Progenitor cell of endocrine pancreas (in vitro differentiated cells): ENCODE measurements around the gene DACH2. TPM values are rescaled to one million over a fixed set of nuclear protein-coding genes. Genes with fewer than 3 reads are reported as not detected.
A peak's percentile ranks its signal among the peaks of the same experiment; 100 is the strongest.

Experiments
- DNase-seq: peaks from one replicate; pipeline ENCODE4 v3.0.0; 2021; ENCODE audit warnings: low spot score; ENCODE audit not compliant: unreplicated experiment
- H3K27ac Mint-ChIP-seq: 2 replicates; pipeline ENCODE4 v1.8.0; 2021; ENCODE audit warnings: mild to moderate bottlenecking, moderate library complexity, mixed read lengths
- H3K27me3 Mint-ChIP-seq: 2 replicates; pipeline ENCODE4 v1.8.0; 2021; ENCODE audit warnings: mixed read lengths
- H3K36me3 Mint-ChIP-seq: 2 replicates; pipeline ENCODE4 v1.8.0; 2022; ENCODE audit warnings: mixed read lengths; ENCODE audit not compliant: insufficient read depth
- H3K4me1 Mint-ChIP-seq: 2 replicates; pipeline ENCODE4 v1.8.0; 2021; ENCODE audit warnings: low read depth, mixed read lengths
- H3K4me3 Mint-ChIP-seq: 2 replicates; pipeline ENCODE4 v1.8.0; 2021; ENCODE audit warnings: low read depth, mild to moderate bottlenecking, moderate library complexity, mixed read lengths
- H3K9me3 Mint-ChIP-seq: 2 replicates; pipeline ENCODE4 v1.8.0; 2021; ENCODE audit warnings: low read depth, mixed read lengths
- CTCF ChIP-seq: fragments of 200-600 bp; sonication (generic); IDR thresholded peaks from one replicate; pipeline ENCODE4 v1.5.0; 2021; ENCODE audit warnings: antibody characterized with exemption, mild to moderate bottlenecking; ENCODE audit not compliant: unreplicated experiment
- total RNA-seq: library from RNA; stranded (reverse); gene quantifications from 2 replicates; pipeline ENCODE4 v1.2.1, GENCODE V29; 2021

Gene DACH2
- total RNA-seq, 1 donor from 2014 or later = 1.5 TPM

DNA sequence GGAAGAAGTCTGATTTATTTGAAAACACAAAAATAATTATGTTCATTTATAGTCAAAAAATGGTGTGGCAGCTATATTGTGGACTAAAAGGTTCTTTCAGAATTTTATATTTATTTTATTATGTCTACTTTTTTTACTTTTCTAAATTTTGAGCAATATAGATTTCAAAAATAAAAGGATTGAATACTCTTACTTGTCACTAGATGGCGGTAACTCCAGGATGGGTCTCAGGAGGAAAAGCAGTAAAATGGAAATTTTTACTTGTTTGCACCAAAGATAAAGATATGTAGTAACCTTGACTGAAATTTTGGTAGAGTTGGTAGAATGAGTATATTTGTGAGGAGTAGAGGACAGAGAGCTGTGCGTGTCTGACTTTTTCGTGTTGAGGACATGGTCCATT lies 14.5 kb upstream of the DACH2 start:
- Mint-ChIP-seq H3K27me3 (no peaks in the 10 kb centered on the region), H3K4me1 (no peaks in the 10 kb centered on the region), H3K27ac (no peak overlapping the region), H3K9me3 (no peaks in the 10 kb centered on the region), H3K4me3 (no peak overlapping the region), H3K36me3 (no peaks in the 10 kb centered on the region)
- DNase-seq = no peak
- TF ChIP-seq CTCF = peak; percentile 70

- H3K4me1 Mint-ChIP-seq = no peaks in the 10 kb centered on the region
- no peaks in the 10 kb centered on the region for H3K27me3 Mint-ChIP-seq
- H3K4me3 Mint-ChIP-seq = no peak overlapping the region
- H3K36me3 Mint-ChIP-seq = no peaks in the 10 kb centered on the region
- TF ChIP-seq CTCF = no peak
- H3K27ac Mint-ChIP-seq = no peak overlapping the region
- no peak for DNase-seq
- no peaks in the 10 kb centered on the region for H3K9me3 Mint-ChIP-seq
Observed at GRCh38 chrX:86137071-86137470, 11.2 kb upstream of the DACH2 start.

DNA sequence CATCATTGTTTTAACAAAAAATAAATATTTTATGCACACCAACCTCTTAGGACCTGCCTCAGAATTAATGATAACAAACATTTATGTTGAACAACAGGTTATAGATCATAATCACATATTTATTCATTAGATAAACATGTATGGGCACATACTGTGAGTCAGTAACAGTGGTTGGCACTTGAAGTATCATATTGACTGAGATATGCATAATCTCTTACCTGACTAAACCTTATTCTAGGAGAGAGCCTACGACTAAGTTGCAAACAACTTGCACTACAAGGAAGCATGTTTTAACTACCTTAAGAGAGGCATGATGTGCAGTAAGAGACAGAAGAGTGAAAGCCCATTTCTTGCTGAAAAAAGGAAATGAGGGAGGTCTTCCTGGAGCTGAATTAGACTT lies 6.5 kb upstream of the DACH2 start:
- TF ChIP-seq CTCF = no peak
- Mint-ChIP-seq H3K36me3 (no peaks in the 10 kb centered on the region), H3K4me3 (no peak overlapping the region)

DNA sequence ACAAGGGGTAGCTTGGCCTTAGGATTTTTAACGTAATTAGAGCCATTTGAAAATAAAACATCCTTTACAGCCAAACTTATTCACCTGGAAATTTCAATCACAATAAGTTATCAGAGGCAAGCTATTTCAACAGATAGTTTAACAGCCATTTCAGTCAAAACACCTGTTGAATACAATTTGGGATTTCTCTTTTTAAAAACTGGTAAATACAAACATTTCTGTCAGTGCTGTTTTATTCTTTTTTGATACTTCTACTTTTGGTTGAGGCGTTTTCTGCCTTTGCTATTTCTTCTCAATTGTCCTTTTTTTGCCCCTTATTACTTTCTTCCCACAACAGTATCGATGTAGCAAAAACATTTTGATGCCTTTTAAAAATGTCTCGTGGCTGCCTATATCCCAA lies 2.1 kb upstream of the DACH2 start:
- no peak for DNase-seq
- Mint-ChIP-seq H3K36me3 (no peaks in the 10 kb centered on the region), H3K4me3 (no peak overlapping the region), H3K4me1 (peaks cover 9% of the 10 kb centered on the region), H3K27me3 (peaks cover 70% of the 10 kb centered on the region), H3K27ac (no peak overlapping the region), H3K9me3 (no peaks in the 10 kb centered on the region)
- TF ChIP-seq CTCF = no peak

More for the DNA sequence above, 6.5 kb upstream of the DACH2 start:
- no peak for DNase-seq
- Mint-ChIP-seq H3K4me1 (no peaks in the 10 kb centered on the region), H3K27me3 (peaks cover 33% of the 10 kb centered on the region), H3K27ac (no peak overlapping the region), H3K9me3 (no peaks in the 10 kb centered on the region)

- TF ChIP-seq CTCF = no peak
- H3K27ac Mint-ChIP-seq = peak overlapping the region; percentile 85
- peaks cover 64% of the 10 kb centered on the region for H3K27me3 Mint-ChIP-seq
- H3K9me3 Mint-ChIP-seq = no peaks in the 10 kb centered on the region
- peak overlapping the region; percentile 93 for H3K4me3 Mint-ChIP-seq
- DNase-seq = no peak
- no peaks in the 10 kb centered on the region for H3K36me3 Mint-ChIP-seq
- peaks cover 9% of the 10 kb centered on the region for H3K4me1 Mint-ChIP-seq
Observed at GRCh38 chrX:86148594-86148993, 343 bp downstream of the DACH2 start.

GRCh38 chrX:86149119-86149518 lies 868 bp downstream of the DACH2 start:
- H3K27me3 Mint-ChIP-seq = peaks cover 59% of the 10 kb centered on the region
- DNase-seq = no peak

More at GRCh38 chrX:86149119-86149518, 868 bp downstream of the DACH2 start:
- no peak overlapping the region for H3K27ac Mint-ChIP-seq
- no peaks in the 10 kb centered on the region for H3K36me3 Mint-ChIP-seq
- no peaks in the 10 kb centered on the region for H3K9me3 Mint-ChIP-seq
- no peak for TF ChIP-seq CTCF
- peaks cover 9% of the 10 kb centered on the region for H3K4me1 Mint-ChIP-seq
- peak overlapping the region; percentile 93 for H3K4me3 Mint-ChIP-seq
